GM20431 (cell line): ENCODE data around the gene GUCD1.
"Not testable (repeated sequence)": the region's sequence is repeated elsewhere in the genome, so short reads cannot be mapped to it uniquely, and the experiment has no call there.

Source experiments
- in situ Hi-C: fragments of 300-500 bp; cut with MseI, MboI; formaldehyde crosslinking; loops from one replicate; pipeline ENCODE4 v1.15.0; 2020; ENCODE audit warnings: low sequenced_read_pairs; ENCODE audit not compliant: unreplicated experiment

The GUCD1 gene

GRCh38 chr22:24567668-24568067 lies 12.7 kb upstream of the GUCD1 start:
- in situ Hi-C loops = no loop called here

- in situ Hi-C loops = no loop called here
These were observed 12.1 kb upstream of the GUCD1 start for GRCh38 chr22:24566899-24567511.

GRCh38 chr22:24565077-24565476 lies 10.1 kb upstream of the GUCD1 start:
- in situ Hi-C loops = no loop called here

GRCh38 chr22:24564376-24565058 lies 9.6 kb upstream of the GUCD1 start:
- in situ Hi-C loops = no loop called here

GRCh38 chr22:24563246-24563645 lies 8.3 kb upstream of the GUCD1 start:
- in situ Hi-C loops = no loop called here

GRCh38 chr22:24559471-24559870 lies 4.5 kb upstream of the GUCD1 start:
- in situ Hi-C loops = no loop called here

GRCh38 chr22:24555165-24556039 lies 464 bp upstream of the GUCD1 start, which contains the start of gene SNRPD3:
SNRPD3 (plus strand) TSS chr22:24555999; CDS start chr22:24557675, 1,676 bp downstream.
- in situ Hi-C loops = no loop called here

- in situ Hi-C loops = no loop called here
These were observed 1.2 kb downstream of the GUCD1 start for GRCh38 chr22:24553597-24554312.

- in situ Hi-C loops = not testable (repeated sequence)
These were observed 2.2 kb downstream of the GUCD1 start for GRCh38 chr22:24552503-24553286.

GRCh38 chr22:24550902-24551435 lies 4.0 kb downstream of the GUCD1 start:
- in situ Hi-C loops = no loop called here

- in situ Hi-C loops = no loop called here
These were observed 4.7 kb downstream of the GUCD1 start for GRCh38 chr22:24550028-24550901.

GRCh38 chr22:24548812-24549211 lies 6.1 kb downstream of the GUCD1 start:
- in situ Hi-C loops = loop anchor here (25.0 kb wide), 2 partner anchors 237 to 537 kb away; partner anchors contain the start of genes CABIN1 and GSTT4

- in situ Hi-C loops = loop anchor here (25.0 kb wide), 2 partner anchors 231 to 531 kb away; partner anchors contain the start of genes CABIN1 and GSTT4
These were observed 11.2 kb downstream of the GUCD1 start for GRCh38 chr22:24543679-24544243.

- in situ Hi-C loops = loop anchor here (25.0 kb wide), 2 partner anchors 231 to 531 kb away; partner anchors contain the start of genes CABIN1 and GSTT4
These were observed 11.7 kb downstream of the GUCD1 start for GRCh38 chr22:24543185-24543601.

GRCh38 chr22:24542641-24543040 lies 12.3 kb downstream of the GUCD1 start:
- in situ Hi-C loops = loop anchor here (25.0 kb wide), 2 partner anchors 230 to 530 kb away; partner anchors contain the start of genes CABIN1 and GSTT4

GRCh38 chr22:24541681-24542515 lies 13.0 kb downstream of the GUCD1 start:
- in situ Hi-C loops = loop anchor here (25.0 kb wide), 2 partner anchors 230 to 530 kb away; partner anchors contain the start of genes CABIN1 and GSTT4
